GM23338 (cell line): Measurements from ENCODE around the gene C1orf87. TPM values are rescaled to one million over a fixed set of nuclear protein-coding genes. Genes with fewer than 3 reads are reported as not detected.

Experiments
- ATAC-seq: fragments of 200-7000 bp; cut with Tn5 transposase; 3 replicates; pipeline ENCODE4 v1.9.1; 2020
- DNase-seq: peaks from one replicate; pipeline ENCODE4 v3.0.0-alpha.2; 2015; ENCODE audit warnings: low spot score
- H2AFZ ChIP-seq: fragments of 200-600 bp; sonication (generic); 2 replicates; pipeline ENCODE4 v1.8.0; 2016; ENCODE audit warnings: antibody characterized with exemption, mild to moderate bottlenecking, moderate library complexity
- H3F3A ChIP-seq: fragments of 200-600 bp; sonication (generic); replicated peaks from 2 replicates; pipeline ENCODE4 v1.8.0; 2017; ENCODE audit warnings: antibody characterized with exemption, mixed run types, low read depth
- H3K27ac ChIP-seq: fragments of 200-600 bp; sonication (generic); 2 replicates; pipeline ENCODE4 v1.6.1; 2016; ENCODE audit warnings: low read depth
- H3K27me3 ChIP-seq: fragments of 200-600 bp; sonication (generic); 2 replicates; pipeline ENCODE4 v1.8.0; 2016; ENCODE audit warnings: mild to moderate bottlenecking, mixed run types, moderate library complexity; ENCODE audit not compliant: insufficient read depth
- H3K36me3 ChIP-seq: fragments of 200-600 bp; sonication (generic); 2 replicates; pipeline ENCODE4 v1.8.0; 2016; ENCODE audit warnings: mild to moderate bottlenecking; ENCODE audit not compliant: insufficient read depth
- H3K4me1 ChIP-seq: fragments of 200-600 bp; sonication (generic); 2 replicates; pipeline ENCODE4 v1.8.0; 2016; ENCODE audit warnings: mild to moderate bottlenecking, moderate library complexity; ENCODE audit not compliant: insufficient read depth
- H3K4me2 ChIP-seq: fragments of 200-600 bp; sonication (generic); 2 replicates; pipeline ENCODE4 v1.7.1; 2017; ENCODE audit warnings: mixed run types
- H3K4me3 ChIP-seq: fragments of 200-600 bp; sonication (generic); 2 replicates; pipeline ENCODE4 v1.6.1; 2016; ENCODE audit warnings: mixed run types
- H3K79me2 ChIP-seq: fragments of 200-600 bp; sonication (generic); replicated peaks from 2 replicates; pipeline ENCODE4 v1.8.0; 2017; ENCODE audit warnings: mild to moderate bottlenecking; ENCODE audit not compliant: insufficient read depth
- H3K9me2 ChIP-seq: fragments of 200-600 bp; sonication (generic); 2 replicates; pipeline ENCODE4 v1.8.0; 2017; ENCODE audit not compliant: insufficient read depth
- H4K20me1 ChIP-seq: fragments of 200-600 bp; sonication (generic); replicated peaks from 2 replicates; pipeline ENCODE4 v1.8.0; 2017; ENCODE audit warnings: mild to moderate bottlenecking; ENCODE audit not compliant: insufficient read depth
- H3K27ac Mint-ChIP-seq: 2 replicates; pipeline ENCODE4 v1.8.0; 2020; ENCODE audit warnings: inconsistent platforms, mild to moderate bottlenecking, moderate library complexity, mixed read lengths
- H3K27me3 Mint-ChIP-seq: 3 replicates; pipeline ENCODE4 v1.8.0; 2022; ENCODE audit warnings: low read depth, mild to moderate bottlenecking, moderate library complexity, mixed read lengths, inconsistent platforms; ENCODE audit not compliant: insufficient read depth, poor library complexity
- H3K36me3 Mint-ChIP-seq: 3 replicates; pipeline ENCODE4 v1.8.0; 2021; ENCODE audit warnings: low read depth, mild to moderate bottlenecking, inconsistent platforms, moderate library complexity, mixed read lengths
- H3K4me1 Mint-ChIP-seq: 3 replicates; pipeline ENCODE4 v1.8.0; 2020; ENCODE audit warnings: mild to moderate bottlenecking, inconsistent platforms, mixed read lengths
- H3K4me3 Mint-ChIP-seq: 3 replicates; pipeline ENCODE4 v1.8.0; 2021; ENCODE audit warnings: moderate library complexity, mild to moderate bottlenecking, inconsistent platforms, mixed read lengths
- H3K9me3 Mint-ChIP-seq: 3 replicates; pipeline ENCODE4 v1.8.0; 2020; ENCODE audit warnings: moderate library complexity, mild to moderate bottlenecking, inconsistent platforms, mixed read lengths
- CREB1 ChIP-seq: fragments of 250-450 bp; sonication (Bioruptor Pico); IDR thresholded peaks from 2 replicates; pipeline ENCODE4 v1.5.0; 2020; ENCODE audit warnings: low read depth, mild to moderate bottlenecking, moderate library complexity
- EZH2phosphoT487 ChIP-seq: fragments of 200-600 bp; sonication (generic); IDR thresholded peaks from one replicate; pipeline ENCODE4 v1.8.1; 2018; ENCODE audit warnings: antibody characterized with exemption; ENCODE audit not compliant: unreplicated experiment
- JUNB ChIP-seq: IDR thresholded peaks from one replicate; pipeline ENCODE4 v1.6.1; 2016; ENCODE audit warnings: antibody characterized with exemption; ENCODE audit not compliant: unreplicated experiment
- NANOG ChIP-seq: IDR thresholded peaks from 2 replicates; pipeline ENCODE4 v1.6.1; 2016; ENCODE audit warnings: antibody characterized with exemption, borderline replicate concordance
- POLR2AphosphoS5 ChIP-seq: IDR thresholded peaks from 2 replicates; pipeline ENCODE4 v1.6.1; 2016; ENCODE audit warnings: antibody characterized with exemption, low read depth
- ZNF114 ChIP-seq: fragments of 250-450 bp; sonication (Bioruptor Pico); IDR thresholded peaks from 2 replicates; pipeline ENCODE4 v1.5.0; 2020; ENCODE audit warnings: mild to moderate bottlenecking, moderate library complexity
- ZNF331 ChIP-seq: fragments of 250-450 bp; sonication (Bioruptor Pico); IDR thresholded peaks from 2 replicates; pipeline ENCODE4 v1.5.0; 2020; ENCODE audit warnings: low read depth, mild to moderate bottlenecking, moderate library complexity
- polyA plus RNA-seq: library from polyadenylated mRNA; unstranded; fragments of >200 nt; fragmentation: Nextera tagmentation; extraction: Ambion mirVana; gene quantifications from 2 replicates; pipeline ENCODE4 v1.2.1, GENCODE V29; 2016
- total RNA-seq: library from RNA; depleted of rRNA; stranded (reverse); fragments of >200 nt; shearing (Covaris generic); gene quantifications from 2 replicates; pipeline ENCODE4 v1.2.3, GENCODE V29; 2014
- TF ChIP-seq, protein P1 (sequence below): IDR thresholded peaks from one replicate; pipeline ENCODE4 v1.6.1; 2018; ENCODE audit warnings: antibody characterized with exemption; ENCODE audit not compliant: unreplicated experiment
- TF ChIP-seq, protein P2 (sequence below): IDR thresholded peaks from 2 replicates; pipeline ENCODE4 v1.6.1; 2016; ENCODE audit warnings: antibody characterized with exemption
- TF ChIP-seq, protein P3 (sequence below): fragments of 250-450 bp; sonication (Bioruptor Pico); IDR thresholded peaks from 2 replicates; pipeline ENCODE4 v1.5.0; 2020; ENCODE audit warnings: mild to moderate bottlenecking, moderate library complexity

C1orf87 gene
- total and polyA plus RNA-seq, 2 experiments from 2014 or later = 0.07 to 0.21 TPM

DNA sequence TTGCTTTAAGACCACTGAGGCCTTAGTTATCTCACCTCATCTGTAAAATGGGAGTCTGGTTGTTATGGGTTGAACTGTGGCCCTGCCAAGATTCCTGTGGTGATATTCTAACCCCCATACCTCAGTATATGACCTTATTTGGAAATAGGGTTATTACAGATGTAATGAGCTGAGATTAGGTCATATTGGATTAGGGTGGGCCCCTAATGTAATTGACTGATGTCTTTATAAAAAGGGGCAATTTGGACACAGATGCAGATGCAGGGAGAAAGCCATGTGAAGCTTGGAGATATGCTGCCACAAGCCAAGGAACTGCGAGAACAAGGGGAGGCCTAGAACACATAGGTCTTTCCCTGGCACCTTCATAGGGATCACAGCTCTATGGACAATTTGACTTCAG is 3.9 kb downstream of the C1orf87 start (continued):
- no peak for TF ChIP-seq CREB1 (CRISPR knock-in tag)
- no peak for TF ChIP-seq POLR2AphosphoS5
- TF ChIP-seq ZNF331 (CRISPR knock-in tag) = no peak
- no peak for TF ChIP-seq ZNF114 (CRISPR knock-in tag)
- TF ChIP-seq, protein P1, sequence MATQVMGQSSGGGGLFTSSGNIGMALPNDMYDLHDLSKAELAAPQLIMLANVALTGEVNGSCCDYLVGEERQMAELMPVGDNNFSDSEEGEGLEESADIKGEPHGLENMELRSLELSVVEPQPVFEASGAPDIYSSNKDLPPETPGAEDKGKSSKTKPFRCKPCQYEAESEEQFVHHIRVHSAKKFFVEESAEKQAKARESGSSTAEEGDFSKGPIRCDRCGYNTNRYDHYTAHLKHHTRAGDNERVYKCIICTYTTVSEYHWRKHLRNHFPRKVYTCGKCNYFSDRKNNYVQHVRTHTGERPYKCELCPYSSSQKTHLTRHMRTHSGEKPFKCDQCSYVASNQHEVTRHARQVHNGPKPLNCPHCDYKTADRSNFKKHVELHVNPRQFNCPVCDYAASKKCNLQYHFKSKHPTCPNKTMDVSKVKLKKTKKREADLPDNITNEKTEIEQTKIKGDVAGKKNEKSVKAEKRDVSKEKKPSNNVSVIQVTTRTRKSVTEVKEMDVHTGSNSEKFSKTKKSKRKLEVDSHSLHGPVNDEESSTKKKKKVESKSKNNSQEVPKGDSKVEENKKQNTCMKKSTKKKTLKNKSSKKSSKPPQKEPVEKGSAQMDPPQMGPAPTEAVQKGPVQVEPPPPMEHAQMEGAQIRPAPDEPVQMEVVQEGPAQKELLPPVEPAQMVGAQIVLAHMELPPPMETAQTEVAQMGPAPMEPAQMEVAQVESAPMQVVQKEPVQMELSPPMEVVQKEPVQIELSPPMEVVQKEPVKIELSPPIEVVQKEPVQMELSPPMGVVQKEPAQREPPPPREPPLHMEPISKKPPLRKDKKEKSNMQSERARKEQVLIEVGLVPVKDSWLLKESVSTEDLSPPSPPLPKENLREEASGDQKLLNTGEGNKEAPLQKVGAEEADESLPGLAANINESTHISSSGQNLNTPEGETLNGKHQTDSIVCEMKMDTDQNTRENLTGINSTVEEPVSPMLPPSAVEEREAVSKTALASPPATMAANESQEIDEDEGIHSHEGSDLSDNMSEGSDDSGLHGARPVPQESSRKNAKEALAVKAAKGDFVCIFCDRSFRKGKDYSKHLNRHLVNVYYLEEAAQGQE = no peak
- TF ChIP-seq EZH2phosphoT487 = no peak
- TF ChIP-seq NANOG = no peak

DNA sequence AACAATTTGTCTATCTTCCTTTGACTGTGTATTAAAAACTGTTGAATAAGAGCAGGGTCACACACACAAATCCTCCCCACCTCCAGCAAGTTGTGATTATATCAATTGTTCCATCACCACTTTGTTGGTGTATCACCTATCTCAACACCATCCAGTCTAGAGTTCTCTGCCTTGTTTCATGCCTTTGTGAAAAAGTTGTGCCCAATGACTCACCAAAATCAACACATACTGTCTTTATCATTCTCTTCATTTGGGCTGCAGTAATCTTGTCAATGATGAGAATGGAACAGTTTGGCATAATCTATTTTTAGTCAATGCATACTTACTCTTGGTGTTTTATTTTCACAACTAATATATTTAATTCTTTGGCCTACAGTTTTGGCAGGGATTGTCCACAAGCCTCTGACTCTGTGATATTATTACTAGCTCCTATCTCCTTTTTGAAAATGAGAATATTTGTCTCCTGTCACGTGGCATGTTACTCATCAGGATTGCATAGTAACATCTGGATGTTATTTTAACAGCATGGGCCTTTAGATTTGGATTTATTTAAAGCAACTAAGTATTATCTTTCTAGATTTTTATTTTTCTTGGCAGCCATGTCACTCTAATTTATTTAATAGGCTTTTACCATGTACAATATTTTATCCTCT is 5.1 kb downstream of the C1orf87 start:
- H3K27ac ChIP-seq = no peak overlapping the region
- no peak overlapping the region for H3K4me3 ChIP-seq
- H3K9me2 ChIP-seq = no peaks in the 10 kb centered on the region
- Mint-ChIP-seq H3K4me1 (no peaks in the 10 kb centered on the region; the same call in 2 of the 3 replicates), H3K36me3 (no peaks in the 10 kb centered on the region), H3K27ac (no peak overlapping the region), H3K4me3 (no peak overlapping the region), H3K27me3 (peaks cover 2% of the 10 kb centered on the region), H3K9me3 (peaks cover 4% of the 10 kb centered on the region; the same call in 2 of the 3 replicates)
- no peaks in the 10 kb centered on the region for H3F3A ChIP-seq
- no peaks in the 10 kb centered on the region for H3K79me2 ChIP-seq
- H3K27me3 ChIP-seq = peaks cover 6% of the 10 kb centered on the region
- no peak overlapping the region for H3K4me2 ChIP-seq
- ATAC-seq (no peak), DNase-seq (no peak)
- H3K36me3 ChIP-seq = no peaks in the 10 kb centered on the region
- H2AFZ ChIP-seq = no peak overlapping the region
- no peaks in the 10 kb centered on the region for H3K4me1 ChIP-seq
- H4K20me1 ChIP-seq = no peaks in the 10 kb centered on the region
- TF ChIP-seq, protein P2, sequence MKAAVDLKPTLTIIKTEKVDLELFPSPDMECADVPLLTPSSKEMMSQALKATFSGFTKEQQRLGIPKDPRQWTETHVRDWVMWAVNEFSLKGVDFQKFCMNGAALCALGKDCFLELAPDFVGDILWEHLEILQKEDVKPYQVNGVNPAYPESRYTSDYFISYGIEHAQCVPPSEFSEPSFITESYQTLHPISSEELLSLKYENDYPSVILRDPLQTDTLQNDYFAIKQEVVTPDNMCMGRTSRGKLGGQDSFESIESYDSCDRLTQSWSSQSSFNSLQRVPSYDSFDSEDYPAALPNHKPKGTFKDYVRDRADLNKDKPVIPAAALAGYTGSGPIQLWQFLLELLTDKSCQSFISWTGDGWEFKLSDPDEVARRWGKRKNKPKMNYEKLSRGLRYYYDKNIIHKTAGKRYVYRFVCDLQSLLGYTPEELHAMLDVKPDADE = no peak
- TF ChIP-seq NANOG = no peak
- TF ChIP-seq, protein P3, sequence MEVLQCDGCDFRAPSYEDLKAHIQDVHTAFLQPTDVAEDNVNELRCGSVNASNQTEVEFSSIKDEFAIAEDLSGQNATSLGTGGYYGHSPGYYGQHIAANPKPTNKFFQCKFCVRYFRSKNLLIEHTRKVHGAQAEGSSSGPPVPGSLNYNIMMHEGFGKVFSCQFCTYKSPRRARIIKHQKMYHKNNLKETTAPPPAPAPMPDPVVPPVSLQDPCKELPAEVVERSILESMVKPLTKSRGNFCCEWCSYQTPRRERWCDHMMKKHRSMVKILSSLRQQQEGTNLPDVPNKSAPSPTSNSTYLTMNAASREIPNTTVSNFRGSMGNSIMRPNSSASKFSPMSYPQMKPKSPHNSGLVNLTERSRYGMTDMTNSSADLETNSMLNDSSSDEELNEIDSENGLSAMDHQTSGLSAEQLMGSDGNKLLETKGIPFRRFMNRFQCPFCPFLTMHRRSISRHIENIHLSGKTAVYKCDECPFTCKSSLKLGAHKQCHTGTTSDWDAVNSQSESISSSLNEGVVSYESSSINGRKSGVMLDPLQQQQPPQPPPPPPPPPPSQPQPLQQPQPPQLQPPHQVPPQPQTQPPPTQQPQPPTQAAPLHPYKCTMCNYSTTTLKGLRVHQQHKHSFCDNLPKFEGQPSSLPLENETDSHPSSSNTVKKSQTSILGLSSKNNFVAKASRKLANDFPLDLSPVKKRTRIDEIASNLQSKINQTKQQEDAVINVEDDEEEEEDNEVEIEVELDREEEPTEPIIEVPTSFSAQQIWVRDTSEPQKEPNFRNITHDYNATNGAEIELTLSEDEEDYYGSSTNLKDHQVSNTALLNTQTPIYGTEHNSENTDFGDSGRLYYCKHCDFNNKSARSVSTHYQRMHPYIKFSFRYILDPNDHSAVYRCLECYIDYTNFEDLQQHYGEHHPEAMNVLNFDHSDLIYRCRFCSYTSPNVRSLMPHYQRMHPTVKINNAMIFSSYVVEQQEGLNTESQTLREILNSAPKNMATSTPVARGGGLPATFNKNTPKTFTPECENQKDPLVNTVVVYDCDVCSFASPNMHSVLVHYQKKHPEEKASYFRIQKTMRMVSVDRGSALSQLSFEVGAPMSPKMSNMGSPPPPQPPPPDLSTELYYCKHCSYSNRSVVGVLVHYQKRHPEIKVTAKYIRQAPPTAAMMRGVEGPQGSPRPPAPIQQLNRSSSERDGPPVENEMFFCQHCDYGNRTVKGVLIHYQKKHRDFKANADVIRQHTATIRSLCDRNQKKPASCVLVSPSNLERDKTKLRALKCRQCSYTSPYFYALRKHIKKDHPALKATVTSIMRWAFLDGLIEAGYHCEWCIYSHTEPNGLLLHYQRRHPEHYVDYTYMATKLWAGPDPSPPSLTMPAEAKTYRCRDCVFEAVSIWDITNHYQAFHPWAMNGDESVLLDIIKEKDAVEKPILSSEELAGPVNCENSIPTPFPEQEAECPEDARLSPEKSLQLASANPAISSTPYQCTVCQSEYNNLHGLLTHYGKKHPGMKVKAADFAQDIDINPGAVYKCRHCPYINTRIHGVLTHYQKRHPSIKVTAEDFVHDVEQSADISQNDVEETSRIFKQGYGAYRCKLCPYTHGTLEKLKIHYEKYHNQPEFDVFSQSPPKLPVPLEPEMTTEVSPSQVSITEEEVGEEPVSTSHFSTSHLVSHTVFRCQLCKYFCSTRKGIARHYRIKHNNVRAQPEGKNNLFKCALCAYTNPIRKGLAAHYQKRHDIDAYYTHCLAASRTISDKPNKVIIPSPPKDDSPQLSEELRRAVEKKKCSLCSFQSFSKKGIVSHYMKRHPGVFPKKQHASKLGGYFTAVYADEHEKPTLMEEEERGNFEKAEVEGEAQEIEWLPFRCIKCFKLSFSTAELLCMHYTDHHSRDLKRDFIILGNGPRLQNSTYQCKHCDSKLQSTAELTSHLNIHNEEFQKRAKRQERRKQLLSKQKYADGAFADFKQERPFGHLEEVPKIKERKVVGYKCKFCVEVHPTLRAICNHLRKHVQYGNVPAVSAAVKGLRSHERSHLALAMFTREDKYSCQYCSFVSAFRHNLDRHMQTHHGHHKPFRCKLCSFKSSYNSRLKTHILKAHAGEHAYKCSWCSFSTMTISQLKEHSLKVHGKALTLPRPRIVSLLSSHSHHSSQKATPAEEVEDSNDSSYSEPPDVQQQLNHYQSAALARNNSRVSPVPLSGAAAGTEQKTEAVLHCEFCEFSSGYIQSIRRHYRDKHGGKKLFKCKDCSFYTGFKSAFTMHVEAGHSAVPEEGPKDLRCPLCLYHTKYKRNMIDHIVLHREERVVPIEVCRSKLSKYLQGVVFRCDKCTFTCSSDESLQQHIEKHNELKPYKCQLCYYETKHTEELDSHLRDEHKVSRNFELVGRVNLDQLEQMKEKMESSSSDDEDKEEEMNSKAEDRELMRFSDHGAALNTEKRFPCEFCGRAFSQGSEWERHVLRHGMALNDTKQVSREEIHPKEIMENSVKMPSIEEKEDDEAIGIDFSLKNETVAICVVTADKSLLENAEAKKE (CRISPR knock-in tag) = no peak
- no peak for TF ChIP-seq JUNB
- TF ChIP-seq, protein P1 = no peak
- TF ChIP-seq POLR2AphosphoS5 = no peak
